Measurements from ENCODE around the gene FAM177B.
A peak's percentile ranks its signal among the peaks of the same experiment; 100 is the strongest.
"Not testable (repeated sequence)": the region's sequence is repeated elsewhere in the genome, so short reads cannot be mapped to it uniquely, and the experiment has no call there.

Gene FAM177B

DNA sequence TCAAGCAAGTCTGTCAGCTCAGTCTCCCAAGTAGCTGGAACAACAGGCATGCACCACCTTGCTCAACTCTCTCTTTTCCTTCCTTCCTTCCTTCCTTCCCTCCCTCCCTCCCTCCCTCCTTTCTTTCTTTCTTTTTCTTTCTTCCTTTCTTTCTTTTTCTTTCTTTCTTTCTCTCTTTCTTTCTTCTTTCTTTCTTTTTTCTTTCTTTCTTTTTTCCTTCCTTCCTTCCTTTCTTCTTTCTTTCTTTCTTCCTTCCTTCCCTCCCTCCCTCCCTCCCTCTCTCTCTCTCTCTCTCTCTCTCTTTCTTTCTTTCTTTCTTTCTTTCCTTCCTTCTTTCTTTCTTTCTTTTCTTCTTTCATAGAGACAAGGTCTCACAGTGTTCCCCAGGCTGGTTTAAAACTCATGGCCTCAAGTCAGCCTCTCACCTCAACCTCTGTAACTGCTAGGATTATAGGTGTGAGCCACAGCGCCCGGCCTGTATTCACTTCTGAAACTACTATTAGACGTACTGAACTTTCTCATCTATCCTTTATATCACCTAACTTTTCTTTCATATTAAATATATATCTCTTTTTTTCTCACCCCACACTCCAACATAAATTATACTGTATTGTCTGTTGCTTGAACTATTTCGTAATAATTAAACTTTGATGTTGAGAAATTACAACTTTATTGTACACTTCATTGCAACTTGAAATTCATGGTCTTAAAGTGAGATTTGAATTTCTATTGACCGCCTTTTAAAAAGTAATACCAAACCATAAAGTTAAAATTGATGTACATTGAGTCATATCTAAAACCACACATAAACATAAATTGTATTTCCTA, 4.8 kb downstream of the FAM177B start:
- DNase-seq: not testable (repeated sequence)

DNA sequence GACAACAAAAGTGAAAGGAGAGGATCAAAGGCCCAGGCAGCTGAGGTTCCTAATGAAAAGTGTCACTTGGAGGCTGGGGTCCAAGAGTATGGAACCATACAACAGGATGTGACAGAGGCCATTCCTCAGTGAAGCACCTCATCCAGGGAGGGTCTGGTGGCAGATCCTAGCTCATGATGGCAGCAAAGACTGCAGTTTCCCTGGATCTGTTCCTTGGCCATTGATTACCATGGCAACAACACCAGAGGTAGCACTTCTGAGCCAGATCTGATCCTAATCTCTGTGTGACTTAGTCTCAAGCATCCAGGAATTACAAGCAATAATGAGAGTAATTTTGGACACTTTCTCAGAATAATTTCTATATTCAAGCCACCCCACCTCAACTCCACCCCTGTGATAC, 12.9 kb downstream of the FAM177B start:
- no peak for DNase-seq

DNA sequence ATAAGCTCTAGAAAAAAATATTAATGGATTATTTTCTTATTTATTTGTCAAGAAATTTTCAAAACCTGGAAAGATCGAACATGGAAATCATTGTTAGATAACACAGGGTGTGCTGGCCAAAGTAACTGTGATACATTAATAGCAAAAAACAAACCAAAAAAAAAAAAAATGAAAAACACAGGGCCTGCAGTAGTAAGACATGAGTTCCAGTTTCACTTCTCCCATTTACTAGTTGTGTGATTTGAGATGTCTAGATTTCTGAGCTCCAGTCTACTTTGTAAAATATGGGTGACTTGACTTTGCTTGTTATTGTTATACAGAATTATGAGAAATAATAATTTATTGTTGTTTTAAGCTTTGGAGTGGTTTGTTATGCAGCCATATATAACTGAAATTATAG, 13.6 kb downstream of the FAM177B start:
- DNase-seq: no peak

DNA sequence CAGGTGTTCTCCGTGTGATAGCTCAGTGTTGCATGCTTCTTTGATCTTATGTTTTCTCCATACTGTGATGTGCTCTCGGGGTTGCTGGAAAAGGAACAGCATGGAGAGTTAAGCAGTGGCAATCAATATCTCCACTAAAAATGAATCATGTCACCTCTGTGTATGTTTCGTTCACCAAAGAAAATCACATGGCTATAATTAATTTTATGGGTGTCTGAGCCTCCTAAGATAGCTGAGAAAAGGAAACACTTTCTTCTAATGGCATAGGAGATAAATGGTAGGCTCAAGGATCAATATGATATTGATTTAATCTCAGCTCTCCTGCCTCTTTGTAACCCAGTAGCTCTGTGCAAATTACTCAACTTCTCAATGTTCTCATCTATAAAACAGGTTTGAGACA, 14.3 kb downstream of the FAM177B start:
- DNase-seq: no peak

DNA sequence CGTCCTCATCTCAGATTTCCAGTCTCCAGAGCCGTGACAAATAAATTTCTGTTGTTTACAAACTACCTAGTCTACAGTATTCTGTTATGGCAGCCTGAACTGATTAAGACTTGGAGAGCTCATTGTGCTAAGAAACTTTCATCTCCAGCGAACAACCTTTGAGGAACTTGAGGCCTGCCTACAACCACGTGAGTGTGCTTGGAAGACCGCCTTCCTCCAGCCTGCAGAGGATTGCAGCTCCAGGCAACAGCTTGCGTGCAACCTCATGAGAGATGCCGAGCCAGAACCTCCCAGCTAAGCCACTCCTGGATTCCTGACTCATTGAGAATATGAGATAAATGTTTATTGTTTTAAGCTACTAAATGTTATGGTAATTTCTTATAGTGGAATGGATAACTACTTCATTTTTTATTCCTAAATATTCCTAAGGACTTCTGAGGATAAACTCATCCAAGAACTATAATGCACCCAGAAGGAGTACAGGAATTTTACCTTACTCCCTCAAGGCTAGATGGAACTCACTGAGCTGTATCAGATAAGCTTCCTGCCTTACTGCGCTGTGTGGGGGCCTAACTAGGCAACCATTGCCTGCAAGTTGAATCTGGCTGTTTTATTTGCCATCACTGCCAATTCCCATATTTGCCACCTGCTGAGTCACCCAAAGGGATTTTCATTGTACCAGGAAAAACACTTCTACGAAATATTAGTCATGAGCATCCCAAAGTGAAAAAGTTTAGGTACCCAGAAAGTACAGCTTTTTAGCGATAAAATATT, 17.6 kb downstream of the FAM177B start:
- DNase-seq: no peak

DNA sequence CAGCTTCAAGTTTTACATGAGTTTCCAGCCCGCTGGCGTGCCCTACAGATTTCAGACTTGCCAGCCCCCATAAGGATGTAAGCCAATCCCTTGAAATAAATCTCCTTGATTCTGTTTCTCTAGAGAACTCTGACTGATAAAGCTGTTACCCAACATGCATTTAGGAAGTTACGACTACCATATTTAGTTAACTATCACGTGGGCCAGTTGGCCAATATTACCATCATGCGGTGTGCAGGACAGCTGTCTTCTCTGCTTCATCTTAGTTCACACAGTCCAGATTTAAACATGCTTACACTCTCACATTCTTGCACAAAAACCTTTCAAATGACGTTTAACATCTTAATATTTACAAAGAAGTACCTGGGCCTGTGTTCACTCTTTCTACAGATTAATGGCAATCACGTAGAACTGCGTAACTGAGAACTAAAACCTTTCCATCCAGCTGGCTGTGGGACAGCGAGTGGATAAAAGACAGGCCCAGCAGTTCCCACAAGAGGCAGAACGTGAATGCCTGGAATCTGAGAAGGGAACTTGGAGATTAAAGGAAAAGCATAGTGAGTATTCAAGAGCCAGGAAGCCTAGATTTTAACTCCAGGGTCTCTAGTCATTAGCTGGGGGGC, 20.8 kb downstream of the FAM177B start:
- DNase-seq: no peak

DNA sequence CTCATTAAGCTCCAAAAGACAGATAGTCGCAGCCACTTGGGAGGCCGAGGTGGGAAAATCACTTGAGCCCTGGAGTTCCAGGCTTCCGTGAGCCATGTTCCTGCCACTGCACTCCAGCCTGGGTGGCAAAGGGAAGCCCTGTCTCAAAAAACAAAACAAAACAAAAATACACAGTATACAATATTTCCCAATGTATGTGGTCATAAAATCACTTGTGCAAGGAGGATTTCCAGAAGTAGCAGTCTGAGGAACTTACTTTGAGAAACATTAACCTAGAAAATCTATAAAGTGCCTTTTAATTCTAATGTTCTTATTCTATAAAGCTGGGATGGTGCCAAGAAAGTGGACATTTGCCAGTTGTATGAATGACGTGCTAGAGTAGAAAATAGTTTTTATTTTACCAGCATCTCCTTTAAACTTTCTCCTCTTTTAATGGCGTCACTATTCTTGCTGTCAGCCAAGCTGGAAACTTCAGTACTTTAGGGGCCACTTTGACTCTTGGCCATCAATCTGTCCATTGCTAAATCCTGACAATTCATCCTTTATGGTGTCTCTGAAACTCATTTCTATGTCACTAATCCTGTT, 22.5 kb downstream of the FAM177B start:
- no peak for DNase-seq

DNA sequence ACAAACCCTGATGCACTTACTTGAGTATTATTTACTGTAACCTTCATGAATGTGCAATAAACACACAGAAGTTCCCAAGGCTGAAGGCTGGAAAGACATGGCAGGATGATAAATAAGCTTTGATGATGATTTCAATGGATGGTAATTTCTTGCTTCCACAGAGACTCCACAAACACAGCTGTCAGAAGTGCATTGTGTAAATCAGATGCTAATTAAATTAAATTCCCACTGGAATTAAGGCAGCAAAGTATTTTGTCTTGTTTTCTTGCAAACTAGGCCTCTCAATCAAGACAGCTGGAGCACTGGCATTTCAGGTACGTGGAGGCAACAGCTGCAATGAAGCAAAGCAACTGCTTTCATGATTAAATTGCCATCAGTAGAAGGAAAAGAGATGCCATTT, 24.1 kb downstream of the FAM177B start:
- no peak for DNase-seq

DNA sequence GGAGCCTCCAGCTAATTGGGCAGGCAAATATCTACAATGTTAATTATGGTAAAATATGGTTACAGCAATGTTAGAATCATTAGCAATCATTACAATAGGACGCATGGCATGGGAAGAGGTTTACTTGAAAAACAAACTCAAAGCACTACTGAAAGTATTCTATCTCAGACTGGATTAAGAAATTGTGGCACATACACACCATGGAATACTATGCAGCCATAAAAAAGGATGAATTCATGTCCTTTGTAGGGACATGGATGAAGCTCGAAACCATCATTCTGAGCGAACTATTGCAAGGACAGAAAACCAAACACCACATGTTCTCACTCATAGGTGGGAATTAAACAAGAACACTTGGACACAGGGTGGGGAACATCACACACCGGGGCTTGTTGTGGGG, 25.2 kb downstream of the FAM177B start:
- not testable (repeated sequence) for DNase-seq

DNA sequence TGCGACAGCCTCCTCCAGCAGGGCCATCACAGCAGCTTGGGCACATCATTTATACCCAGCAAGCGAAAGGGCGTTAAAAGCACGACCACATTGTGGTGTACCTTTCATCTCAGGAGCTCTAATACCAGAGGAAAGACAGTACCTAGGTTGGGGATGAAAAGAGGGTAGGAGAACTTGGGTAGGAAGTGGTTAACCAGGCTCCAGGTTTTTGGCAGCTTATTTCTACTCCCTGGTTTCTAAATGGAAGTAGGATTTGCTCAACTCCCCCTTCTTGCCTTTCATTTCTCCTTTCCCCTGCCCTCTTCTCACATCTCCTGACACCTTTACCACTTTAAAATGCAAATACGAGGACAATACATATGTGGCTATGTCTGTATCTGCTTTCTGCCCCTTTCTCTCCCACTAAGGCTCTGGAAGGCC, 30.2 kb downstream of the FAM177B start:
- no peak for DNase-seq

DNA sequence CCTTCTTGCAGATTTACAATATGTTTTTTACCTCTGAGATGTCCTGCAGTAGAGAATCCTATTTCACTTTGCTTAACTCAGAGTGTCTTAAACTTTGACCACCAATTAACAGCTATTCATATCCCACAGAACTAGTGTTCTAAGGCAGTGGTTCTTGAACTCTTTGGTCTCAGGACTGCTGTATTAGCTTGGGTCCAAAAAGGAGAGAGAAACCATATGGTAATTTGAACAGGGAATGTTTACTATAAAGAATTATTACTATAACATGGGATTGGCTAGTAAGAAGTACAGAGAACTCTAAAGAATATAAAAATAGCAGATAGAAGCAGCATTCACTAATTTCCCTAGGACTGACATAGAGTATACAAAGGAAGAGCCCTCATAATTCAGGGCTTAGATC, 31.6 kb downstream of the FAM177B start:
- no peak for DNase-seq

DNA sequence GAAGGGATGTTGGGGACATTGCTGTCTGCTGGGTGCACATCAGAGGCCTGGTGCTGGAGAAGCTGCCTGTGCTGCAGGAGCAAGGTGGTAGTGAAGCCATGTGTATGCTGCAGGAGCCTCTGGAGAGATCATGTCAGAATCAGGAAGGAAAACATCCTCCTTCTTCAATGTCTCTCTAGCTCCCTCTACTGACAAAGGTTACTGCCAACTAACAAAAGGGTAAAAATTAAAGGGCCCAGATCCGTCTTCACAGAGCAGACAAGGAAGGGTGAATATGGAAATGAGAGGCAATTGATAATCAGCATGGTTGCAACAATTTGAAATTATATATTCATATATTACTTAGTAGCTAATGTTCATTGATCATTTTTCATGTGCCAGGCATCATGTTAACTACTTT, 32.2 kb downstream of the FAM177B start:
- DNase-seq: no peak

DNA sequence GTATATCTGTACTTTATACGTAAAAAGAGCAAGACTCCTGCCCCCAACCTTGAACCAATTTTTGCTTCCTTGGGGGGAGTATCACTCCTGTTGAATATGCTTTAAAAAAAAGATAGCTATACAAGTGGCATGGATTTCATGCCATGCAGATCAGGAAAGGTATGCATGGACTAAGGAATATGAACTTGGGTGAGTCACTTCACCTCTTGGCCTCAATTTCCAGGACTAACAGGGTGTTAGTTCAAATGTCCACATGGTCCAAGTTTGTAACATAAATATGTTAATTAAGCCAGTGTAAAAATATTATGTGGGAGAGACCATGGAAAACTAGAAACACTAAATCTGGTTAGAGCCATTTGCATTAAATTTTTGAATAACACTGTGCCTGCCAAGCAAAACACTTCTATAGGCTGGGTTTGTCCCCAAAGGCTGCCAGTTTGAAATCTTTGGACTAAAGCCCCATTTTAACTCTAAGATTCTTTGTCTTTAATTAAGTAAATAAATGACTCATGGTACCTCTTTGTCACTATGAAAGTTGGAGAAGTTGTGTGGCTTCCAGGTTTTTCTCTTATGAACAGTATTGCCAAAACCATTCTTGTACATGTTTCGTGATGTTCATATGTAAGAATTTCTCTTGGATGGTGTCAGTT, 33.1 kb downstream of the FAM177B start:
- no peak for DNase-seq

DNA sequence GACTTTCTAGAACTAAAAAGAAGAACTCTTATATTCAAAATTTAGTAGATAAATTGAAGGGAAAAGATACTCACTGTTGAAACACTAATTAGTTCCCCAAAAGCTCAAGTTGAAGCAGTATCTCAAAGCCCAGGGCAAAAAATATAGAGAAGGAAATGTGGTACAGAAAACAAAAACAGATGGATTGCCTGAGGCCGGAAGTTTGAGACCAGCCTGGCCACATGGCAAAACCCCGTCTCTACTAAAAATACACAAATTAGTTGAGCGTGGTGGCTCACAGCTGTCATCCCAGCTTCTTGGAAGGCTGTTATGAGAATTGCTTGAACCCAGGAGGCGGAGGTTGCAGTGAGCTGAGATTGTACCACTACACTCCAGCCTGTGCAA, 36.0 kb downstream of the FAM177B start:
- DNase-seq: peak; percentile 82

DNA sequence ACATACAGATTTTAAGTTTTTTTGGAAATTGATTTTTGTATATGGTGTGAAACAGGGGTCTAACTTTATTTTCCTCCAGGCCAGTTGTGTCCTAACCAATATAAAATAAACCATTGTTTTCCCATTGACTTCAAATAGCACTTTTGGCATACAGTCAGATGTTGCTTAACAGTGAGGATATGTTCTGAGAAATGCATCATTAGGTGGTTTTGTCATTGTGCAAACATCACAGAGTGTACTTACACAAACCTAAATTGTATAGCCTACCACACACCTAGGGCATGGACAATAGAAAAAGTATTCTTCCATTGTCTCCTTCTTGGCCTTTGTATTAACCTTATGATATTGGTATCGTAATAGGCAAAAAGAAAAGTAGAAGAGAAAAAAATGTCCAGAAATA, 40.5 kb downstream of the FAM177B start:
- DNase-seq: no peak

DNA sequence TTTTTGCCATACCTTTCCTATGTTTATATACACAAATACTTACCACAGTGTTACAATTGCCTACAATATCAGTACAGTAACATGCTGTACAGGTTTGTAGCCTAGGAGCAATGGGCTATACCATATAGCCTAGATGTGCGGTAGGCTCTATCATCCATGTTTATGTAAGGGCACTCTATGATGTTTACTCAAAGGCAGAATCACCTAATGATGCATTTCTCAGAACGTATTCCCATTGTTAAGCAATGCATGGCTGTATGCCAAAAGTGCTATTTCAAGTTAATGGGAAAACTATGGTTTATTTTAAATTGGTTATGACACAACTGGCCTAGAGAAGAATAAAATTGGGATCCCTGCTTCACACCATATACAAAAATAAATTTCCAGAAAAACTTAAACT, 41.0 kb downstream of the FAM177B start:
- DNase-seq: no peak

DNA sequence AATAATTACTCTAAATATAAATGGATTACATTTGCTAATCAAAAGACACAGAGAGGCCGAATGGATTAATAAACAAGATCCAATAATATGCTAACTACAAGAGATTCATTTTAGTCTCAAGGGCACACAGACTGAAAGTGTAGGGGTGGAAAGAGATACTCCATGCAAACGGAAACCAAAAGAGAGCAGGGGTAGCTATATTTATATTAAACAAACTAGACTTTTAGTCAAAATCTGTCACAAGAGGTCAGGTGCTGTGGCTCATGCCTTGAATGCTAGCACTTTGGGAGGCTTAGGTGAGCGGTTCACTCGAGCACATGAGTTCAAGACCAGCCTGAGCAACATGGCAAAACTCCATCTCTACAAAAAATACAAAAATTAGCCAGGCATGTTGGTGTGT, 44.2 kb downstream of the FAM177B start:
- DNase-seq: no peak

DNA sequence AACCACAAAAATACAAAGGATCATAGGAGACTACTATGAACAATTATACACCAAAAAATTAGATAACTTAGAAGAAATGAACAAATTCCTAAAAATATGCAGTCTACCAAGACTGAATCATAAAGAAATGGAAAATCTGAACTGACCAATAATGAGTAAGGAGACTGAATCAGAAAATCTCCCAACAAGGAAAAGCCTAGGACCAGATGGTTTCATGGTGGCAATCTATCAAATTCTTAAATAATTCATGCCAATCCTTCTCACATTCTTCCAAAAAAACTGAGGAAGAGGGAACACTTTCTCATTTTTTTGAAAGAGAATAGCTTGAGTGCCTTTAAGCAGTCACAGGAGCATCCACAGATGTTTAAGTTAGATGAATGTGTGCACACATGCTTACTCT, 46.0 kb downstream of the FAM177B start:
- no peak for DNase-seq

DNA sequence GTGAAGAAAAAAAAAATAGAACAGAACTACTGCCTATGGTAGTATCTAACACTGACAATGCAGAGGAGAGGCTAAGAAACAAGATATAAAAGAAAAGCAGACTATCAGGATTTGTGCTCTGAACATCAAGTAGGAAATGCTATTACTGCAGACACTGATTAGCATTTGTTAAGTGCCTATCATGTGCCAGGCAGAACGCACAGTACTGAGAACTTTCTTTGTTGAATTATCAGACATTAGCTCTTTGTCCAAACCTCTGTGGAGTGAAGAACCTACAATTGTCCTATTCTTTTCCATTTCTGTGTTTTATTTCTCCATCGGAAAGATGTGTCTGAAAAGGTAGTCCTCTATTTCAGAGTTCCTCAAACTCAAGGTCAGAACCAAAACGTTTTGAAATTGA, 47.4 kb downstream of the FAM177B start:
- no peak for DNase-seq

DNA sequence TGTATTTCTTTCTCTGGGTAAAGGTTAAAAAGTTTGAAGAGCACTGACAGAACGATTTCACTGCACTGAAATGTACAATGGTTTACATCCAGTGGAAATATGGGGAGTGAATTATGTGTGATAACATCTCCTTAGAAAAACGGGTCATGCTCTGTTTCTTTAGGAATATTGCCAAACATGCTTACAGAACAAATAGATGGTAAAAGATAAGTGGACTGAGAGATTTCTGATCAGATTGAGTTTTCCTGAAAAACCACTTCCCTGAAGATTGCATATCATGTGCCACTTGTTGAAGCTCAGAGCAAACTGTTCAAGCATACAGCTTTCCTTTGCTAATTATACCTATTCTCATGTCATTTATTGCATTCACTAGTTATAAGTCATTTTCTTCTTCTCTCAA, 47.9 kb downstream of the FAM177B start:
- DNase-seq: no peak

DNA sequence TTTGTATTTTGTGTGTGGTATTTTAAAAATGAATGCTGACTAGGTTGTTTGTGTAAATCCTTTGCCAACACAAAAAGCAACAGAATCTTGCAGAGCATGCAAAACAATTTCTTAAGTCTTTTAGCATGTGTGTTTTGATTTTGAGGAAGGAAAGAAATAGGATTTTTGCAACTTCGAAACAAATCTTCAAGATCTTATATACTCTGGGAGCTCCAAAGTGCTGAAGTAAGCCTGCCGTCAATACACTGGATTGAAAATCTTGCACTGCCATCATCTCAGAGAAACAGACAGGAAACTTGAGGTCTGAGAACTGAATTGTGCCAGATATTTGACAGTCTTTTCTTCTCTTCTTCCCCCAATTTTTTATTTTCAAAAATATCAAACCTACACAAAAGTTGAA, 48.5 kb downstream of the FAM177B start:
- DNase-seq: no peak

DNA sequence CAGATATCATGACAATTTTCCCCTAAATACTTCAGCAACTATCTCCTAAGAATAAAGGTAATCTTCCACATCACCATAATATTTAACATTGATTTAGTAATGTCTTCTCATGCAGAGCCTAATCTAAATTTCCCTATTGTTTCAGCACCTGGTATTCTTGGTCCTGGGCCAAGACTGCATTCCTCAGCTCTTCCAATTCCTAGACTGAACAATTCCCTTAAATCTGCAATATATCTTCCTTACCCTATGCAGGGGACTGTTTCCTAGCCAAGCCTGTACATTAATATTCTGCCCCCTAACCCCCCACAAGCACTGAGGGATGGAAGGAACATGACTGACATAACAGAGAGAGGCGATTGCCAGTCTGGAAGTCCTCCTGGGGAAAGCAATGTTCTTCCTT, 49.1 kb downstream of the FAM177B start:
- DNase-seq: no peak

DNA sequence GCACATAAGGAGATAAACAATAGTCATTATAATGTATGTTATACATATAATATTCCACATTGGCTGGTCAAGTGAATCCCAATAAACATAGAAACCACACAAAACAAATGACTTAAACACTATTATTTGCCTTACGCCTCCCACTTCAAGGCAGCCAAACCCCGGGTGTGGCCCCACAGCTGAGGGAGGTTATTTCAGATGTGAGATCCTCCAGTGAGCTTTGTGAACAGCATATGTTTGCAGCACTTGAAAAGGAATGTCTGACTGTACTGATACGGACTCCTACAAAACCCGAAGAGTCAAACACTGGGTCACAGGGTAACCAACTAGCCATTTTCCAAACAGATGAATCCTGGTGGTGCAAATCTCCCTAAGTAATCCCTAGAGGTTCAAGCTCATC, 50.7 kb downstream of the FAM177B start:
- no peak for DNase-seq

All from GF-D8 (cell line).